Osteocyte (in vitro differentiated cells): ENCODE measurements around the gene CYP2C19. TPM values are rescaled to one million over a fixed set of nuclear protein-coding genes. Genes with fewer than 3 reads are reported as not detected.

Experiments used
- DNase-seq: peaks from one replicate; pipeline ENCODE4 v3.0.0; 2021; ENCODE audit warnings: mixed read lengths; ENCODE audit not compliant: unreplicated experiment; ENCODE audit errors: extremely low spot score
- H3K27ac Mint-ChIP-seq: one replicate; pipeline ENCODE4 v1.8.0; 2021; ENCODE audit warnings: mild to moderate bottlenecking, mixed read lengths; ENCODE audit not compliant: unreplicated experiment
- H3K27me3 Mint-ChIP-seq: one replicate; pipeline ENCODE4 v1.8.0; 2021; ENCODE audit warnings: mixed read lengths; ENCODE audit not compliant: unreplicated experiment
- H3K36me3 Mint-ChIP-seq: one replicate; pipeline ENCODE4 v1.8.0; 2021; ENCODE audit warnings: mixed read lengths; ENCODE audit not compliant: unreplicated experiment
- H3K4me1 Mint-ChIP-seq: one replicate; pipeline ENCODE4 v1.8.0; 2021; ENCODE audit warnings: mixed read lengths; ENCODE audit not compliant: unreplicated experiment
- H3K4me3 Mint-ChIP-seq: one replicate; pipeline ENCODE4 v1.8.0; 2021; ENCODE audit warnings: mild to moderate bottlenecking, moderate library complexity, mixed read lengths; ENCODE audit not compliant: unreplicated experiment
- H3K9me3 Mint-ChIP-seq: one replicate; pipeline ENCODE4 v1.8.0; 2021; ENCODE audit warnings: mixed read lengths; ENCODE audit not compliant: unreplicated experiment
- CTCF ChIP-seq: fragments of 200-600 bp; sonication (generic); IDR thresholded peaks from 2 replicates; pipeline ENCODE4 v1.5.0; 2021; ENCODE audit warnings: antibody characterized with exemption, mild to moderate bottlenecking, moderate library complexity
- total RNA-seq: library from RNA; stranded (reverse); gene quantifications from 2 replicates; pipeline ENCODE4 v1.2.1, GENCODE V29; 2021

The CYP2C19 gene
- total RNA-seq, 1 donor from 2014 or later, result not detected

GRCh38 chr10:94858005-94858404 is 95.5 kb downstream of the CYP2C19 start:
- Mint-ChIP-seq H3K27ac (no peak overlapping the region), H3K4me1 (no peaks in the 10 kb centered on the region), H3K4me3 (no peak overlapping the region), H3K36me3 (no peaks in the 10 kb centered on the region), H3K27me3 (no peaks in the 10 kb centered on the region), H3K9me3 (peaks cover 3% of the 10 kb centered on the region)
- DNase-seq, result no peak
- TF ChIP-seq CTCF, result no peak

- no peak for DNase-seq
- Mint-ChIP-seq H3K4me1 (no peaks in the 10 kb centered on the region), H3K9me3 (peaks cover 3% of the 10 kb centered on the region), H3K36me3 (no peaks in the 10 kb centered on the region), H3K4me3 (no peak overlapping the region), H3K27ac (no peak overlapping the region), H3K27me3 (no peaks in the 10 kb centered on the region)
- TF ChIP-seq CTCF, result no peak
These were observed 96.6 kb downstream of the CYP2C19 start for GRCh38 chr10:94859086-94859485.

GRCh38 chr10:94878649-94879048 is 116.2 kb downstream of the CYP2C19 start:
- no peaks in the 10 kb centered on the region for H3K27me3 Mint-ChIP-seq
- H3K36me3 Mint-ChIP-seq, result no peaks in the 10 kb centered on the region
- no peak overlapping the region for H3K27ac Mint-ChIP-seq
- DNase-seq, result no peak
- no peaks in the 10 kb centered on the region for H3K9me3 Mint-ChIP-seq
- no peak overlapping the region for H3K4me3 Mint-ChIP-seq
- no peaks in the 10 kb centered on the region for H3K4me1 Mint-ChIP-seq
- TF ChIP-seq CTCF, result no peak

- no peak overlapping the region for H3K27ac Mint-ChIP-seq
- no peak for TF ChIP-seq CTCF
- no peaks in the 10 kb centered on the region for H3K36me3 Mint-ChIP-seq
- H3K9me3 Mint-ChIP-seq, result no peaks in the 10 kb centered on the region
- H3K4me3 Mint-ChIP-seq, result no peak overlapping the region
- no peaks in the 10 kb centered on the region for H3K27me3 Mint-ChIP-seq
- no peak for DNase-seq
- H3K4me1 Mint-ChIP-seq, result no peaks in the 10 kb centered on the region
These were observed 116.7 kb downstream of the CYP2C19 start for GRCh38 chr10:94879214-94879613.

- Mint-ChIP-seq H3K27ac (no peak overlapping the region), H3K36me3 (no peaks in the 10 kb centered on the region), H3K4me1 (no peaks in the 10 kb centered on the region), H3K27me3 (no peaks in the 10 kb centered on the region), H3K9me3 (no peaks in the 10 kb centered on the region), H3K4me3 (no peak overlapping the region)
- DNase-seq, result no peak
- TF ChIP-seq CTCF, result no peak
These were observed 126.6 kb downstream of the CYP2C19 start for GRCh38 chr10:94889123-94889522.
